Neuronal stem cell (in vitro differentiated cells): Measurements from ENCODE around the gene FSTL4.

Experiments
- DNase-seq: peaks from one replicate; pipeline ENCODE4 v3.0.0-alpha.2; 2013; ENCODE audit warnings: low spot score
- H2AFZ ChIP-seq: one replicate; pipeline ENCODE4 v1.6.1; 2013; ENCODE audit warnings: mild to moderate bottlenecking, low read length, inconsistent platforms
- H2AK5ac ChIP-seq: 2 replicates; pipeline ENCODE4 v1.6.1; 2013; ENCODE audit warnings: low read depth, mild to moderate bottlenecking, inconsistent platforms, low read length, moderate library complexity, mixed read lengths
- H2BK120ac ChIP-seq: 2 replicates; pipeline ENCODE4 v1.6.1; 2013; ENCODE audit warnings: low read depth, mild to moderate bottlenecking, inconsistent platforms, low read length, moderate library complexity, mixed read lengths
- H2BK12ac ChIP-seq: one replicate; pipeline ENCODE4 v1.6.1; 2013; ENCODE audit warnings: low read length, inconsistent platforms
- H2BK15ac ChIP-seq: 2 replicates; pipeline ENCODE4 v1.6.1; 2013; ENCODE audit warnings: mild to moderate bottlenecking, low read length, inconsistent platforms, mixed read lengths
- H2BK5ac ChIP-seq: one replicate; pipeline ENCODE4 v1.6.1; 2013; ENCODE audit warnings: inconsistent platforms, mild to moderate bottlenecking, low read length, moderate library complexity
- H3K14ac ChIP-seq: one replicate; pipeline ENCODE4 v1.6.1; 2013; ENCODE audit warnings: low read length, inconsistent platforms
- H3K18ac ChIP-seq: 2 replicates; pipeline ENCODE4 v1.6.1; 2013; ENCODE audit warnings: low read length, inconsistent platforms
- H3K23ac ChIP-seq: 2 replicates; pipeline ENCODE4 v1.6.1; 2013; ENCODE audit warnings: low read depth, mild to moderate bottlenecking, mixed read lengths, low read length, inconsistent platforms; ENCODE audit not compliant: poor library complexity
- H3K27ac ChIP-seq: replicated peaks from 3 replicates; pipeline ENCODE4 v1.5.1; 2013; ENCODE audit warnings: low read length, inconsistent platforms
- H3K27me3 ChIP-seq, 3 experiments: 2 replicates each; pipeline ENCODE4 v1.6.1; 2013; ENCODE audit warnings: low read length in 3 of 3, mild to moderate bottlenecking in 2 of 3, inconsistent platforms in 1 of 3, low read depth in 1 of 3, mixed read lengths in 1 of 3, moderate library complexity in 1 of 3; ENCODE audit not compliant: control insufficient read depth in 3 of 3, insufficient read depth in 3 of 3
- H3K36me3 ChIP-seq, 2 donors: replicated peaks in 1 of 2; 2 replicates each; pipeline ENCODE4 v1.6.1; 2013; ENCODE audit warnings: low read length in 2 of 2; ENCODE audit not compliant: control insufficient read depth in 2 of 2, insufficient read depth in 2 of 2
- H3K4ac ChIP-seq: 2 replicates; pipeline ENCODE4 v1.6.1; 2013; ENCODE audit warnings: inconsistent platforms, mild to moderate bottlenecking, low read length, moderate library complexity
- H3K4me1 ChIP-seq, 2 donors: 1 replicate in 1 of 2; 2 replicates in 1 of 2; pipeline ENCODE4 v1.6.1; 2013; ENCODE audit warnings: low read length in 2 of 2, low read depth in 1 of 2; ENCODE audit not compliant: control insufficient read depth in 2 of 2, insufficient read depth in 1 of 2
- H3K4me2 ChIP-seq: one replicate; pipeline ENCODE4 v1.6.1; 2013; ENCODE audit warnings: mild to moderate bottlenecking, low read length, inconsistent platforms; ENCODE audit not compliant: insufficient read depth, poor library complexity, severe bottlenecking
- H3K4me3 ChIP-seq, 2 donors: 2 replicates each; pipeline ENCODE4 v1.5.1; 2013; ENCODE audit warnings: low read length in 2 of 2, mild to moderate bottlenecking in 2 of 2, inconsistent platforms in 1 of 2, moderate library complexity in 1 of 2
- H3K79me1 ChIP-seq: one replicate; pipeline ENCODE4 v1.6.1; 2013; ENCODE audit warnings: low read depth, mild to moderate bottlenecking, inconsistent platforms, low read length, moderate library complexity
- H3K9ac ChIP-seq: one replicate; pipeline ENCODE4 v1.6.1; 2013; ENCODE audit warnings: mild to moderate bottlenecking, low read depth, low read length, inconsistent platforms; ENCODE audit not compliant: poor library complexity
- H3K9me3 ChIP-seq, 2 donors: replicated peaks in 1 of 2; 2 replicates each; pipeline versions ENCODE3 to v1.6.1; 2013; ENCODE audit warnings: low read length in 2 of 2, mild to moderate bottlenecking in 2 of 2, inconsistent platforms in 1 of 2, low read depth in 1 of 2, mixed read lengths in 1 of 2, moderate library complexity in 1 of 2; ENCODE audit not compliant: control insufficient read depth in 2 of 2, insufficient read depth in 1 of 2
- H4K8ac ChIP-seq: one replicate; pipeline ENCODE4 v1.6.1; 2013; ENCODE audit warnings: low read depth, mild to moderate bottlenecking, inconsistent platforms, low read length, moderate library complexity
- H4K91ac ChIP-seq: one replicate; pipeline ENCODE4 v1.6.1; 2013; ENCODE audit warnings: low read length, low read depth, mild to moderate bottlenecking, inconsistent platforms; ENCODE audit not compliant: poor library complexity
- WGBS, 2 donors: extraction: QIAGEN DNeasy Blood & Tissue Kit; methylation state at CpG; one replicate each; pipeline ENCODE4 v1.1.7; 2013; ENCODE audit warnings: missing lambda C conversion rate in 2 of 2, mixed read lengths in 1 of 2; ENCODE audit not compliant: insufficient read length in 2 of 2, insufficient replicate concordance in 1 of 2; ENCODE audit errors: extremely low coverage in 2 of 2; 5-methylcytosine and 5-hydroxymethylcytosine counted together

The FSTL4 gene

DNA sequence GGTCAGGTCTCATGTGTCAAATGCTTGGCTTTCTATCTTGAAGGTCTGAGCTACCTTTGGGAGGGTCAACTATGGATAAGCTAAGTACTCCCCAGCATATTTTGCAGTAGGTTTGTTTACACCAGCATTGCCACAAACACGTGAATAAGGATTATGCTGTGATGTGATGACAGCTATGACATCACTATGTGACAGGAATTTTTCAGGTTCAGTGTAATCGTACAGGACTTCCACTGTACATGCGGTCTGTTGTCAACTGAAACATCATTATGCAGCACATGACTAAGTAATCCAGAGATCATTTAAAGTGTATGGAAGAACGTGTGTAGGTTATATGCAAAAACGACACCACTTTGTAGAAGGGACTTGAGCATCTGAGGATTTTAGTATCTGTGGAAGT, 104.0 kb downstream of the FSTL4 start:
- no peak overlapping the region for H2BK12ac ChIP-seq
- no peak overlapping the region for H2AK5ac ChIP-seq
- no peak overlapping the region for H2BK120ac ChIP-seq
- no peak overlapping the region for H2BK15ac ChIP-seq
- DNase-seq = no peak
- H3K36me3 ChIP-seq = no peaks in the 10 kb centered on the region
- no peak overlapping the region for H3K4ac ChIP-seq
- H3K23ac ChIP-seq = no peak overlapping the region
- H3K9ac ChIP-seq = no peak overlapping the region
- WGBS, 2 donors = no CpG with 5 or more reads among the region's 5 CpGs
- H3K14ac ChIP-seq = no peak overlapping the region
- H4K8ac ChIP-seq = no peak overlapping the region
- H3K18ac ChIP-seq = no peak overlapping the region
- no peak overlapping the region for H3K4me2 ChIP-seq
- no peaks in the 10 kb centered on the region for H3K27me3 ChIP-seq
- no peak overlapping the region for H3K4me3 ChIP-seq
- no peak overlapping the region for H2BK5ac ChIP-seq
- peaks cover 0 to 4% of the 10 kb centered on the region in 2 donors for H3K4me1 ChIP-seq
- no peaks in the 10 kb centered on the region for H3K9me3 ChIP-seq
- H3K27ac ChIP-seq = no peak overlapping the region
- no peak overlapping the region for H4K91ac ChIP-seq
- H2AFZ ChIP-seq = no peak overlapping the region
- no peaks in the 10 kb centered on the region for H3K79me1 ChIP-seq

DNA sequence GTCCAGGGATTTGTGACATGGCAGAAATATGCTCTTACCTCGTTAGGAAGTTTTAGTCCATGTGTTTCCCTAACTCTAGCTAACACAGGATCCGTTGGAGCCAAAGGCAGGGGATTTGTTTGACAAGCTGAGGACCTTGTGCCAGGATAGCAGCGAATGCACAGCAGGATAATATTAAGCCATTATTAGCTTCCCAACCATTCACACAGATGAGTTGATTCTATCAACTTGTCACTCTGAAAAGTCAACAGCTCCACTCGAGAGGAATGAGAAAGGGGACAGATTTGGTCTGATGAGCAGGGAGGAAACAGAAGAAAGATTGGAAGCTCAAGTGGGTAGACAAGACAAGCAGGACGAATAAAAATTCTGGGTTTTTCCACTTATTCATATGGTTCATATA, 106.2 kb downstream of the FSTL4 start:
- WGBS, 2 donors = no CpG with 5 or more reads among the region's 5 CpGs
- no peak overlapping the region for H3K23ac ChIP-seq
- H2AK5ac ChIP-seq = no peak overlapping the region
- H3K14ac ChIP-seq = no peak overlapping the region
- H4K8ac ChIP-seq = no peak overlapping the region
- no peak overlapping the region for H2BK5ac ChIP-seq
- H2BK15ac ChIP-seq = no peak overlapping the region
- no peak overlapping the region for H2AFZ ChIP-seq
- H3K27ac ChIP-seq = no peak overlapping the region
- no peak overlapping the region for H3K18ac ChIP-seq
- H3K4me3 ChIP-seq = no peak overlapping the region
- peaks cover 0 to 3% (median 0%) of the 10 kb centered on the region in 3 experiments for H3K27me3 ChIP-seq
- H3K4me1 ChIP-seq = peaks cover 0 to 4% of the 10 kb centered on the region in 2 donors
- no peak overlapping the region for H3K4me2 ChIP-seq
- H2BK120ac ChIP-seq = no peak overlapping the region
- no peak for DNase-seq
- H3K9me3 ChIP-seq = no peaks in the 10 kb centered on the region
- no peak overlapping the region for H3K4ac ChIP-seq
- no peaks in the 10 kb centered on the region for H3K36me3 ChIP-seq
- no peaks in the 10 kb centered on the region for H3K79me1 ChIP-seq
- no peak overlapping the region for H3K9ac ChIP-seq
- no peak overlapping the region for H2BK12ac ChIP-seq
- H4K91ac ChIP-seq = no peak overlapping the region

DNA sequence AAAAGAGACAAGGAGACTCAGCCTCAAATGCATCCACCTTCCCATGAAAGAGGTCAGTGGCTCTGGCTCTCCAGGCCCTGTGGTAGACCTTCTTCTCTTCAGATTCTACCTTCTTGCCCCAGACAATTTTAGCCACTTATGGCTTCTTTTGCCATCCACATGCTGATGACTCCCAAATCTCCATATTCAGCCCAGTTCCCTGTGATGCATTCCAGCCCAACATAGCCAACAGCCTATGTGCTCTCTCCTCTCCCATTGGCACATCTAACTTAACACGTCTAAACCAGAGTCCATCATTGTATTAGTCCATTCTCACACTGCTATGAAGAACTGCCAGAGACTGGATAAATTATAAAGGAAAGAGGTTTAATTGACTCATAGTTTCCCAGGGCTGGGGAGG, 108.8 kb downstream of the FSTL4 start:
- Histone ChIP-seq H2AFZ (no peak overlapping the region), H3K79me1 (no peaks in the 10 kb centered on the region), H2BK120ac (no peak overlapping the region), H3K23ac (no peak overlapping the region), H3K36me3 (no peaks in the 10 kb centered on the region), H2AK5ac (no peak overlapping the region), H3K4me3 (no peak overlapping the region), H3K4me1 (peaks cover 0 to 4% of the 10 kb centered on the region in 2 donors), H3K27me3 (peaks cover 0 to 3% (median 0%) of the 10 kb centered on the region in 3 experiments), H3K9me3 (no peaks in the 10 kb centered on the region), H3K9ac (no peak overlapping the region), H2BK5ac (no peak overlapping the region), H3K4me2 (no peak overlapping the region), H3K18ac (no peak overlapping the region), H3K14ac (no peak overlapping the region), H4K8ac (no peak overlapping the region), H2BK15ac (no peak overlapping the region), H3K27ac (no peak overlapping the region), H2BK12ac (no peak overlapping the region), H3K4ac (no peak overlapping the region), H4K91ac (no peak overlapping the region)
- no CpG with 5 or more reads among the region's 1 CpG for WGBS, 2 donors
- DNase-seq = no peak

DNA sequence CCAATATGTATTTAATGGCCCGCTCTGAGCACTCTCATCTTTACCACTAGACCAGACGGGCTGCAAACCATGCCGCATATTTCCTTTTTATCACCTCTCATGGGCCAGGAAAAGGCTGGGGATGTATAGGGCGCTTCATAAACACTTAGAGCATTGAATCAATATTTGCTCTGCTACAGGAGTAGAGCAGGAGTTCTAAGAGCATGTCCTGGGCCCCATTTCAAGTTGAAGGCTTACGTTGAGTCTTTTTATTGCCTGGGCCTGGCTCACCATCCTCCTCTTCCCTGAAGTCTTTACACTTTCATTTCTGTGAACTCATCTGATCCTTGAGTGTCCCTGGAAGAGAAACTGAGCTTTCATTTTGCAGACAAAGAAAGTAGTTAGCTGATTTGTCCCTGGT, 112.4 kb downstream of the FSTL4 start:
- peaks cover 0 to 3% (median 0%) of the 10 kb centered on the region in 3 experiments for H3K27me3 ChIP-seq
- no peak overlapping the region for H3K18ac ChIP-seq
- no peak overlapping the region for H3K14ac ChIP-seq
- WGBS, 2 donors = no CpG with 5 or more reads among the region's 5 CpGs
- H3K9me3 ChIP-seq = no peaks in the 10 kb centered on the region
- H3K9ac ChIP-seq = no peak overlapping the region
- no peak overlapping the region for H3K4ac ChIP-seq
- H4K8ac ChIP-seq = no peak overlapping the region
- H3K4me2 ChIP-seq = no peak overlapping the region
- no peak overlapping the region for H3K23ac ChIP-seq
- no peak overlapping the region for H2BK12ac ChIP-seq
- no peak for DNase-seq
- no peak overlapping the region for H4K91ac ChIP-seq
- no peak overlapping the region for H3K27ac ChIP-seq
- H3K4me1 ChIP-seq = no peaks in the 10 kb centered on the region
- H3K4me3 ChIP-seq = no peak overlapping the region
- no peak overlapping the region for H2AFZ ChIP-seq
- no peaks in the 10 kb centered on the region for H3K79me1 ChIP-seq
- no peak overlapping the region for H2BK15ac ChIP-seq
- no peaks in the 10 kb centered on the region for H3K36me3 ChIP-seq
- H2AK5ac ChIP-seq = no peak overlapping the region
- H2BK5ac ChIP-seq = no peak overlapping the region
- no peak overlapping the region for H2BK120ac ChIP-seq
